H9 (cell line): Measurements from ENCODE around the gene GAB3. TPM values are rescaled to one million over a fixed set of nuclear protein-coding genes. Genes with fewer than 3 reads are reported as not detected.

Source experiments
- DNase-seq: peaks from one replicate; pipeline ENCODE4 v3.0.0-alpha.2; 2017
- H2AFZ ChIP-seq: one replicate; pipeline ENCODE4 v1.6.1; 2013; ENCODE audit warnings: mild to moderate bottlenecking, low read length, control low read depth, moderate library complexity
- H2AK5ac ChIP-seq: 2 replicates; pipeline ENCODE4 v1.6.1; 2013; ENCODE audit warnings: low read length, control low read depth, mixed read lengths; ENCODE audit not compliant: insufficient read length
- H2BK120ac ChIP-seq: one replicate; pipeline ENCODE4 v1.6.1; 2013; ENCODE audit warnings: low read depth, mild to moderate bottlenecking, low read length, control low read depth, inconsistent platforms; ENCODE audit not compliant: poor library complexity, severe bottlenecking
- H2BK12ac ChIP-seq: 2 replicates; pipeline ENCODE4 v1.6.1; 2013; ENCODE audit warnings: low read length, control low read depth, mixed read lengths, low read depth; ENCODE audit not compliant: insufficient read length
- H2BK15ac ChIP-seq: 2 replicates; pipeline ENCODE4 v1.6.1; 2013; ENCODE audit warnings: low read depth, low read length, control low read depth
- H2BK20ac ChIP-seq: one replicate; pipeline ENCODE4 v1.6.1; 2013; ENCODE audit warnings: low read depth, mild to moderate bottlenecking, low read length, control low read depth, inconsistent platforms; ENCODE audit not compliant: poor library complexity, severe bottlenecking
- H2BK5ac ChIP-seq: 2 replicates; pipeline ENCODE4 v1.6.1; 2013; ENCODE audit warnings: low read length, control low read depth, mixed read lengths; ENCODE audit not compliant: insufficient read length
- H3K14ac ChIP-seq: 2 replicates; pipeline ENCODE4 v1.6.1; 2013; ENCODE audit warnings: low read length, control low read depth; ENCODE audit not compliant: insufficient read depth
- H3K18ac ChIP-seq: 2 replicates; pipeline ENCODE4 v1.6.1; 2013; ENCODE audit warnings: low read depth, mild to moderate bottlenecking, mixed read lengths, low read length, control low read depth; ENCODE audit not compliant: insufficient read length
- H3K23ac ChIP-seq: 2 replicates; pipeline ENCODE4 v1.6.1; 2013; ENCODE audit warnings: low read length, control low read depth, mixed read lengths, low read depth; ENCODE audit not compliant: insufficient read length
- H3K23me2 ChIP-seq: 2 replicates; pipeline ENCODE4 v1.6.1; 2013; ENCODE audit warnings: low read depth, mild to moderate bottlenecking, mixed read lengths, low read length, control low read depth; ENCODE audit not compliant: insufficient read length, poor library complexity, severe bottlenecking
- H3K27ac ChIP-seq: 2 replicates; pipeline ENCODE4 v1.5.1; 2013; ENCODE audit warnings: low read length, control low read depth, mixed read lengths, low read depth; ENCODE audit not compliant: insufficient read length
- H3K27me3 ChIP-seq: 2 replicates; pipeline ENCODE4 v1.6.1; 2013; ENCODE audit warnings: low read length, control low read depth, inconsistent platforms; ENCODE audit not compliant: insufficient read depth
- H3K4ac ChIP-seq: 2 replicates; pipeline ENCODE4 v1.6.1; 2013; ENCODE audit warnings: low read depth, mild to moderate bottlenecking, control low read depth, inconsistent platforms, low read length, moderate library complexity
- H3K4me1 ChIP-seq: 2 replicates; pipeline ENCODE4 v1.6.1; 2013; ENCODE audit warnings: low read length, control low read depth, inconsistent platforms; ENCODE audit not compliant: insufficient read depth
- H3K4me2 ChIP-seq: 2 replicates; pipeline ENCODE4 v1.6.1; 2013; ENCODE audit warnings: low read length, control low read depth, mixed read lengths; ENCODE audit not compliant: insufficient read length, insufficient read depth
- H3K56ac ChIP-seq: 2 replicates; pipeline ENCODE4 v1.6.1; 2013; ENCODE audit warnings: low read depth, mild to moderate bottlenecking, mixed read lengths, low read length, control low read depth; ENCODE audit not compliant: insufficient read length
- H3K79me1 ChIP-seq: 2 replicates; pipeline ENCODE4 v1.6.1; 2013; ENCODE audit warnings: low read depth, mild to moderate bottlenecking, moderate library complexity, low read length, control low read depth, inconsistent platforms; ENCODE audit not compliant: insufficient read depth, poor library complexity, severe bottlenecking
- H3K79me2 ChIP-seq: 2 replicates; pipeline ENCODE4 v1.6.1; 2013; ENCODE audit warnings: low read length, control low read depth, inconsistent platforms; ENCODE audit not compliant: insufficient read depth
- H3K9ac ChIP-seq: 2 replicates; pipeline ENCODE4 v1.6.1; 2013; ENCODE audit warnings: low read length, control low read depth, mixed read lengths; ENCODE audit not compliant: insufficient read length; ENCODE audit errors: extremely low read depth
- H3K9me3 ChIP-seq: one replicate; pipeline ENCODE4 v1.6.1; 2013; ENCODE audit warnings: low read depth, low read length, inconsistent platforms; ENCODE audit not compliant: control insufficient read depth
- H3T11ph ChIP-seq: one replicate; pipeline ENCODE4 v1.6.1; 2013; ENCODE audit warnings: mild to moderate bottlenecking, low read length, control low read depth, inconsistent platforms
- H4K20me1 ChIP-seq: one replicate; pipeline ENCODE4 v1.6.1; 2013; ENCODE audit not compliant: control insufficient read depth, insufficient read length, insufficient read depth
- H4K5ac ChIP-seq: 2 replicates; pipeline ENCODE4 v1.6.1; 2013; ENCODE audit warnings: low read depth, mild to moderate bottlenecking, mixed read lengths, low read length, control low read depth; ENCODE audit not compliant: insufficient read length
- H4K8ac ChIP-seq: replicated peaks from 2 replicates; pipeline ENCODE4 v1.6.1; 2013; ENCODE audit warnings: low read length, control low read depth, mixed read lengths, low read depth; ENCODE audit not compliant: insufficient read length
- H4K91ac ChIP-seq: 2 replicates; pipeline ENCODE4 v1.6.1; 2013; ENCODE audit warnings: low read depth, mild to moderate bottlenecking, moderate library complexity, mixed read lengths, low read length, control low read depth; ENCODE audit not compliant: insufficient read length
- H3K27ac Mint-ChIP-seq, 3 experiments: 2 replicates in 2 of 3; 3 replicates in 1 of 3; pipeline ENCODE4 v1.8.0; 2020 to 2021; ENCODE audit warnings: mixed read lengths in 3 of 3, mild to moderate bottlenecking in 1 of 3, moderate library complexity in 1 of 3
- H3K27me3 Mint-ChIP-seq: 2 replicates; pipeline ENCODE4 v1.8.0; 2021; ENCODE audit warnings: low read depth, mild to moderate bottlenecking, moderate library complexity, mixed read lengths
- H3K36me3 Mint-ChIP-seq, 3 experiments: 2 replicates in 2 of 3; 3 replicates in 1 of 3; pipeline ENCODE4 v1.8.0; 2020 to 2021; ENCODE audit warnings: low read depth in 3 of 3, mixed read lengths in 3 of 3; ENCODE audit not compliant: insufficient read depth in 1 of 3
- H3K4me1 Mint-ChIP-seq, 2 experiments: 2 replicates each; pipeline ENCODE4 v1.8.0; 2020; ENCODE audit warnings: mixed read lengths in 2 of 2
- H3K4me3 Mint-ChIP-seq, 2 experiments: 2 replicates in 1 of 2; 3 replicates in 1 of 2; pipeline ENCODE4 v1.8.0; 2020 to 2021; ENCODE audit warnings: mild to moderate bottlenecking in 2 of 2, mixed read lengths in 2 of 2, moderate library complexity in 1 of 2
- H3K9me3 Mint-ChIP-seq, 2 experiments: 2 replicates in 1 of 2; 3 replicates in 1 of 2; pipeline ENCODE4 v1.8.0; 2020; ENCODE audit warnings: mild to moderate bottlenecking in 2 of 2, mixed read lengths in 2 of 2, moderate library complexity in 1 of 2
- CTCF ChIP-seq: fragments of 200-600 bp; sonication (generic); conservative IDR thresholded peaks from 3 replicates; pipeline ENCODE4 v1.8.0; 2021; ENCODE audit warnings: antibody characterized with exemption, mild to moderate bottlenecking
- WGBS: extraction: QIAGEN DNeasy Blood & Tissue Kit; methylation state at CpG from one replicate; pipeline ENCODE4 v1.1.7; 2013; ENCODE audit warnings: missing lambda C conversion rate, low lambda C conversion rate, mixed read lengths; ENCODE audit not compliant: insufficient read length; ENCODE audit errors: extremely low coverage; 5-methylcytosine and 5-hydroxymethylcytosine counted together
- total RNA-seq: library from RNA; stranded (reverse); gene quantifications from 2 replicates; pipeline ENCODE4 v1.2.1, GENCODE V29; 2021

The GAB3 gene
- total RNA-seq, 1 experiment from 2014 or later: 0.46 TPM

- Histone ChIP-seq H2BK12ac (no peak overlapping the region), H4K20me1 (no peaks in the 10 kb centered on the region), H3K79me2 (no peaks in the 10 kb centered on the region), H4K5ac (no peak overlapping the region), H3K9me3 (peaks cover 29% of the 10 kb centered on the region), H4K8ac (no peak overlapping the region), H2AFZ (no peak overlapping the region), H2BK20ac (no peak overlapping the region), H3K23ac (no peak overlapping the region), H2BK5ac (no peak overlapping the region), H4K91ac (no peak overlapping the region), H3K4me2 (no peak overlapping the region), H3K56ac (no peak overlapping the region), H3K9ac (no peak overlapping the region), H3K4ac (no peak overlapping the region), H2AK5ac (no peak overlapping the region), H3K4me1 (no peaks in the 10 kb centered on the region), H3K14ac (no peak overlapping the region), H2BK120ac (no peak overlapping the region), H3K27me3 (no peaks in the 10 kb centered on the region), H3K18ac (no peak overlapping the region), H3K27ac (no peak overlapping the region), H2BK15ac (no peak overlapping the region), H3T11ph (no peak overlapping the region), H3K23me2 (no peaks in the 10 kb centered on the region), H3K79me1 (no peaks in the 10 kb centered on the region)
- Mint-ChIP-seq H3K4me3 (no peak overlapping the region), H3K27me3 (no peaks in the 10 kb centered on the region), H3K4me1 (peaks cover 0 to 5% of the 10 kb centered on the region in 2 experiments; a peak in 1 of 4 replicates), H3K9me3 (peaks cover 61% of the 10 kb centered on the region in 2 experiments), H3K27ac (no peak overlapping the region; a peak in 1 of 7 replicates), H3K36me3 (peaks cover 0 to 5% (median 0%) of the 10 kb centered on the region in 3 experiments; a peak in 3 of 7 replicates)
- no peak for TF ChIP-seq CTCF
- no CpG with 5 or more reads among the region's 1 CpG for WGBS
- no peak for DNase-seq
Observed at GRCh38 chrX:154718616-154719015, 32.3 kb downstream of the GAB3 start.
